ENCODE measurements around the gene TECR. TPM values are rescaled to one million over a fixed set of nuclear protein-coding genes. Genes with fewer than 3 reads are reported as not detected.
"Not testable (repeated sequence)": the region's sequence is repeated elsewhere in the genome, so short reads cannot be mapped to it uniquely, and the experiment has no call there.

The TECR gene
- total RNA-seq, 1 donor from 2014 or later = 61.4 TPM

DNA sequence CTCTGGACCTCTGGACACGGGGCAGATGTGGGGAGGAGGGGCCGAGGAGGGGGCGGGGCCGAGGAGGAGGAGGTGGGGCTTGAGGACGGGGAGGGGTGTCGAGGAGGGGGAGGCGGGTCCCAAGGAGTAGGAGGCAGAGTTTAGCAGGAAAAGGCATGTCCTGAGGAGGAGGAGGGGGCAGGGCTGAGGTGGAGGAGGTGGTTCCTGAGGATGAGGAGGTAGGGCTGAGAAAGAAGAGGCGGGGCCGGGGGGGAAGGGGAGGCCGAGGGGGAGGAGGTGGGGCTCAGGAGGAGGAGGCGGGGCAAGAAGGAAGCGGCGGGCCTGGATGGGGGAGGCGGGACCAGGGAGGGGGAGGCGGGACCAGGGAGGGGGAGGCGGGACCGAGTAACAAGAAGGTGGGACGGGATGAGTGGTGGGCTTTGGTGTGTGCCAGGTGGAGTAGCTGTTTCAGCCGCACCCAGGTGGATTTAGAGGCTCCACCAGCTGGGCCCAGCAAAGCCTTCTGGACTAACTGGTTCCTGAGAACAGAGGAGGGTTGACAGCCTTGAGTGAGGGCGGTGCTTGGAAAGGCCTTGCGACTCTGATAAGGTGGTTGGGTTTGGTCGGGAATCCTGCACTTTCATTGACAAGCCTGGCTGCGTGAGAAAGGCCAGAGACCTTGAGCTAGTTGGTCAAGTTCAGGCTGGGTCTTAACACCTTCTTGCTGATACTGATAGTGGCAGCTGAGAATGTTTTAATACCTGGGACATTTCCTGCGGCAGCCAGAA lies 7.7 kb downstream of the TECR start:
- DNase-seq (ENCODE audit: low spot score) = peak; percentile 76

DNA sequence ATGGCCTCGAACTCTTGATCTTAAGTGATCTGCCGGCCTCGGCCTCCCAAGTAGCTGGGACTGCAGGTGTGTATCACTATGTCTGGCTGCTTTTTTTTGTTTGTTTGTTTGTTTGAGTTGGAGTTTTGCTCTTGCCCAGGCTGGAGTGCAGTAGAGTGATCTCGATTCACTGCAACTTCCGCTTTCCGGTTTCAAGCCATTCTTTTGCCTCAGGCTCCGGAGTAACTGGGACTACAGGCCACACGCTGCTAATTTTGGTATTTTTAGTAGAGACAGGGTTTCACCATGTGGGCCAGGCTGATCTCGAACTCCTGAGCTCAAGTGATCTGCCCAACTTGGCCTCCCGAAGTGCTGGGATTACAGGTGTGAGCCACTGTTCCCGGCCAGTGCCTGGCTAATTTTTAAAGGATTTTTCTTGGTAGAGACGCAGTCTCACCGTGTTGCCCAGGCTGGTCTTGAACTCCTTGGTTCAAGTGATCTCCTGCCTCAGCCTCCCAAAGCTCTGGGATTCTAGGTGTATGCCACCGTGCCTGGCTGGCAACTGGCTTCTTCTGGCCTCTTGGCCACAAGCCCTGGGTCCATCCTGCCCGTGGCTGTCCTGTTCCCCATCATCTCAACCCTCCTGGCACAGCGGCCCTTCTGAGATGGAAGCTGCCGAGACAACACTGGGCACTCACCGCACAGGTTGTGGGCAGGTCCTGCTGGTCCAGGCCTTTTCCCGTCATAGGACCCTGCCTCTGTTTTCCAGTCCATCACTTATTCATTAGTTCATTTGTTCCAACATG lies 11.5 kb downstream of the TECR start:
- no peak for DNase-seq (ENCODE audit: low spot score)

DNA sequence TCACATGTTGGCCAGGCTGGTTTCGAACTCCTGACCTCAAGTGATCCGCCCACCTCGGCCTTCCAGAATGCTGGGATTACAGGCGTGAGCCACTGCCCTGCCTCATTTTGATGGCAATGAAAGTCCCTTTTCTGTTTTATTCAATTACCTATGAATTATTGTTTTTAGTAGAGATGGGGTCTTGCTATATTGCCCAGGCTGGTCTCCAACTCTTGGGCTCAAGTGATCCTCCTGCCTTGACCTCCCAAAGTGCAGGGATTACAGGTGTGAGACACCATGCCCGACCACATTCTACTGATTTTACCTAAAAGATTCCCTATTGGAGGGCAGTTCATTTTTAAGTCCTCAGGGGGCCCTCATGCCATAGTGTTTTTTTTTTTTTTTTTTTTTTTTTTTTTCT lies 12.6 kb downstream of the TECR start:
- not testable (repeated sequence) for DNase-seq (ENCODE audit: low spot score)

DNA sequence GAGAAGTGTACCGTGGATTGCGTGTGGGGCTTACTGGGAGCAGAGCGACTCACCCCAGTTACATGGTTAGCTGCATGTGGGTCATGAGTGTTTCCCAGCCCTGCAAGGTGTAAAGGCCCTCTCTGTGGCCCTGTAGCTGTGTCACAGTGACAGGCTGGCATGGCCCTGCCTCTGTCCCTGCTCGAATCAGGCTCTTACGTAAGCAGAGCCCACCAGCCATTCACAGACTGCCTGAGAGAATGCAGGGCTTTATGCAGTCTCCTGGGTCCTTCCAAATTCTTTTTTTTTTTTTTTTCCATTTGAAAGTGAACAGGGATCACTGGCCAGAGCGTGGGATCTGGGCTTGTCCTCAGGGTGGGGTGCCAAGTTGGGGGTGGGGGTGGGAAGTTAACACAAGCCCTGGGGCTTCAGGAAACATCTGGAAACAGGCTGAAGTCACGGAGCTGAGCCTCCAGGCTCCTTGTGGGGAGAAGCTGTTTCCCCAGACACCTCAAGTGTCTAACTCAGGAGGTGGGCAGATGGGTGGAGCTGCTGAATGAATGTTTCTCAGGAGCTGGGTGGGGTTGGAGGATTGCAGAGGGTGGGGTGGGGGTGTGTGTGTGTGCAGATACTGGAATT lies 13.4 kb downstream of the TECR start:
- peak; percentile 68 for DNase-seq (ENCODE audit: low spot score)

DNA sequence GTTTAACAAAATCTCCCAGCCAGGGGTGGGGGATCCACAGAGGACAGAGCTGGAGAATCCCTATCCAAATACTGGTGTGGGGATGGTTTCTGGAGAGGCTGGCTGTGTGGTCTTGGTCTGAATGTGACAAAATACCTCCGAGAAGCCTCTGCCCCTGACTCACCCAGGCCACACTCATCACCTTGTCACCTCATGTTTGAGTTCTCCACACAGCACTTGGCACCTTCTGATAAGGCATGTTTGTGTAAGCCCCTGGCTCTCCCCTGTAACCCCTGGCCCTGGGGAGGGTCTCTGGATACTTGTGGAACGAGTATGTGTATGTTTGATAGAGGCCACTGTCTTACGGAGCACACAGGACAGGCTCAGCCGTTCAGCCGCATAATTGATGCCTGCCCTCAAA lies 14.7 kb downstream of the TECR start:
- no peak for DNase-seq (ENCODE audit: low spot score)

DNA sequence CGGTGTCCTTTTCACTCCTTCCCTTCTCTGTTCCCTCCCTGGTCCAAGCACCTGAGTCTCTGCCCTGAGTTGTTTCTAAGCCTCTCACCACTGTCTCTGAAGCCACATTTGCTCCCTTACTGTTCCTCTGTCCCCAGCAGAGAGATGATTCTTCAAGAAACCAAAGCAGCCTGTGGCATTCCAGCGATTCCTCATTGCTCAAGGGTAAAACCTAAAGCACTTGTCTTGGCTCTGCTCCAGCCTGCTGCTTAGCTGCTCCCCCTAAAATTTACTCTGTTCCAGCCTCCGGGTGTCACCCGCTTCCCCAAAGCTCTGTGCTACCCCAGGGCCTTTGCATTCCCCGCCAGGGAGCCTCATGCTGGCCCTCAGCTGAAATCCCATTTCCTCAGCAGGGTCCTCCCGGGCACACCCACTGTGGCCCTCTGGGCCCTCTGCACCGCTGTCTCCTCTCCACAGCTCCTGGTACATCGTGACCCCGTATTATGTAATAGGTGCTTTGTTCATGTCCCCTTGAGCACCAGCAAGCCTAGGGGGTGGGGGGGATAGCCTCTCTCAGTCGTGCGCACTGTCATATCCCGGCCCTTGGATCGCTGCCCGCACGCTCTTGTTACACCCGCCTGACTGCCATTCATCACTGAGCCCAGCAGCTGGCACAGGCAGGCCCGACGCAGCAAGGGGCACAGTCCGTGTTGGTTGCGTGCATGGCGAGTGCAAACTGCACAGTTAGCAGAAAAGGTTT lies 15.8 kb downstream of the TECR start:
- DNase-seq (ENCODE audit: low spot score) = no peak

DNA sequence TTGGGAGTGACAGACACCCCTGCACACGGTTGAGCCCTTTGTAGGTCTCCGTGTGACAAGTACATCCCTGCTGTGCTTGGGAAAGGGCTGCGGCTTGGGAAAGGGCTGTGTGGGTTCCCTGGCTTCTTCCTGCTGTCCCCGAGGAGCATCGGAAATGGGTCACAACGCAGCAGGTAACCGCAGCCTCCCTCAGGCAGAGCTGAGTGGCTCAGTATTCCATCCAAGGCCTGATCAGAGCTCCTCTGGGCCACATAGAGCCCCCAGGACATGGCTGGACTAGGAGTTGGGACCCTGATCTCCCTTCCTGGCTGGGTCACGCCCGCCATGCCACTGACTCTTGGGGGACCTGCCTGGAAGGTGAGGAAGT lies 16.3 kb downstream of the TECR start:
- DNase-seq (ENCODE audit: low spot score) = no peak

DNA sequence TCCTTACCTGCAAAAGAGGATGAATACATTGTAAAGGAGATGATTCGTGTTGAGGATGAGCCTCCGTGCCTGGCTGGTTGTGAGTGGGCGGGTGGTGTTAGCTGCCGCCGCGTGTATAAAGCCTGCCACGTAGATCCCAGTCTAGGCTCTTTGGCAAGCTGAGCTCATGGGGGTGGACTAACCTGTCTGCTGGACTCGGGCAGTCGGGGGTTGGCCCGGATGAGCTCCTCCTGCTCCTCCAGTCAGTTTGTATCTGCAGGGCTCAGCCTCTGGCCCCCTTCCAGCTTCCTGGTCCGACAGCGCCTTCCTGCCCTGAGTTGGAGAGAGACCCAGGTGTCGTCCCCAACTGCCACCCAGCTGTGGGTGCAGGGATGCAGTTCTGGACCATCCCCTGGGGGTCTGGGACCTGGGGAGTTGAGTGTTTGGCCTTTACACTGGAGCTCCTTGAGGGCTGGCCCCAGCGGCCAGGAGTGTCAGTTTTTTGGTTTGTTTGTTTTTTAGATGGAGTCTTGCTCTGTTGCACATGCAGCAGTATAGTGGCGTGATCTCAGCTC lies 20.9 kb downstream of the TECR start:
- DNase-seq (ENCODE audit: low spot score) = peak; percentile 69

DNA sequence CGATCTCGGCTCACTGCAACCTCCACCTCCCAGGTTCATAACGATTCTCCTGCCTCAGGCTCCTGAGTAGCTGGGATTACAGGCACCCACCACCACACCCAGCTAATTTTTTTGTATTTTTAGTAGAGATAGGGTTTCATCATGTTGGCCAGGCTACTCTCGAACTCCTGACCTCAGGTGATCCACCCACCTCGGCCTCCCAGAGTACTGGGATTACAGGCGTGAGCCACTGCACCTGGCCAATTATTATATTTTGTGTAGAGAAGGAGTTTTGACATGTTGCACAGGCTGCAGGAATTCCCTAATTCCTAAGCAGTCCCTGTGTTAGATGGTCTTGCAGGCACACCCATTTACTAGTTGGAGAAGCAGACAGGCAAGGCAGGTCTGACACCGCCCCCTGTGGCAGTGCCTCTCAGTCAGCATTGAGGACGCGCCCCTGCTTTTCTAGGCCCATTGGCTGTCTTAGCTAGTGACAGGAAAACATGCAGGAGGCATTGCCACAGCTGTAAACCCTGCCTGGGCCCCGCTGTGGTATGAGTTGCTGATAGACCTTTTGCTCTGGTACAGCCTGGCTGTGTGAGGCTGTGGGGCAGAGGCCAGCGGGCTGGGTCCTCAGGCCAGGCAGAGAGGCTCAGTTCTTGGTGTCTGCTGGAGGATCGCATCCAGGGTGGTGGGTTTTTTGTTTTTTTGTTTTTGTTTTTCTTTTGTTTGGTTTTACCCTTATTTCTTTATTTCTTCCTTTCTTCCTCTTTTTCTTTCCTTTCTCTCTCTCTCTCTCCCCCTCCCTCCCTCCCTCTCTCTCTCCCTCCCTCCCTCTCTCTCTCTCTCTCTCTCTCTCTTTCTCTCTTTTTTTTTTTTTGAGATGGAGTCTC lies 22.0 kb downstream of the TECR start:
- DNase-seq (ENCODE audit: low spot score) = peak; percentile 94

DNA sequence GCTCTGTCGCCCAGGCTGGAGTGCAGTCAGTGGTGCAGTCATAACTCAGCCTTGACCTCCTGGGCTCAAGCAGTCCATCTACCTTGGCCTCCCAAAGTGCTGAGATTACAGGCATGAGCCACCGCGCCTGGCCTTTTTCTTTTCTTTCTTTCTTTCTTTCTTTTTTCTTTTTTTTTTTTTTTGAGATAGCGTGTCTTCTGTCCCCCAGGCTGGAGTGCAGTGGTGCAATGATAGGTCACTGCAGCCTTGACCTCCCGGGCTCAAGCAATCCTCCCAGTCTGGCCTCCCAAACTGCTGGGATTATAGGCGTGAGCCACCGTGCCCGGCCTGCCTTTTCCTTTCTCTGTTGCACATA lies 22.6 kb downstream of the TECR start:
- not testable (repeated sequence) for DNase-seq (ENCODE audit: low spot score)

DNA sequence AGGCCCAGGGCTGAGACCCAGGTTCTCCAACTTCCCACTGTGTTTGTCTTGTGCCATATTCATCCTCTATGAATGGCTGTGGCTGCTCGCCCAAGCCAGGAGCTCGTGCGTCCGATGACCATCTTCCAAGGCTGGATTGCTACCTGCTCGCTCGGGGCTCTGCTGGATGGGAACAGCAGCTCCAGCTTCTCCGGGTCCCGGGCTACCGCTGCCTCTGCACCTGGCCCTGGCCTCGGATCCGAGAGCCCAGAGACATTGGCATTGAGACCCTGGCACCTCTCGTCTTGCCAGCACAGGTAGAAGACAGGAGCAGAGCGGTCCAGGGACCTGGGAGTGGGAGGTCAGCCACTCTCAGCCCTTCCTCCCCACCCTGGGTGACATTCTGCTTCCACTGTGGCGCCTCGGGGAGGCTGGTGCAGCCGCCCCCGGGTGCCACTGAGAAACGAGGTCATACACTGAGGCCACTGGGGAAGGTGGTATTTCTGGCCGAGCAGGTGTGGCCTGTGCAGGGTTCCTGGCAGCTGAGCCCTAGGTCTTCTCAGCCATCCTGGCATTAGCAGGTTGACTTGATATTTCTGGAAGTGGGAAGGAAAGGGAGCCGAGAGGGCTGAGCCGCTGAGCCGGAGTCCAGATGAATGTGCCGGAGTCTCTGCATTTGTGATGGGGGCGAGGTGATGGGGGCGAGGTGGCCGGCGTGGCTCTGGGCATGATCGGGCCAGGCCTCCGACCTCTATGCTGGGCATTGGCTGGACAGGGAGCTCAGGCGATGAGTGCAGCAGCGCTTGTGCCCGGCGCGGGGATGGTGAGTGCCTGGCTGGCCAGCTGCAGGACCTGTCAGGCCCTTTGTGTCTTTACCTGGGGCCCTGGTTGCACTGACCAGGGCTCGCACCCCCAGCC lies 23.9 kb downstream of the TECR start:
- DNase-seq (ENCODE audit: low spot score) = no peak

DNA sequence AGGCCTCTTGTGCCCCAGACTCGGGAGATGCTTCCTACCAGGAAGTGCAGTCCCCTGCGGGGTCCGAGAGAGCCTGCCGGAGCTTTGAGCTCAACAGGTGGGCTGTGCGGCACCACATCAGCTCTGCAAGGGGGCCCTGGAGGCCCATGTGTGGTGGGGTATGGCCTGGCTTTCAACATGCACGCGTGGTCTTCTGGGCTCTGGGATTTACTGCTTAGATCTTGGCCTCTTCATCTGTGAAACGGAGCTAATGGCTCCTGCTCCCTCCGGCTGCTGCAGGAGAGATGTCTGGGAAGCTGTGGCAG lies 24.5 kb downstream of the TECR start:
- DNase-seq (ENCODE audit: low spot score) = no peak

DNA sequence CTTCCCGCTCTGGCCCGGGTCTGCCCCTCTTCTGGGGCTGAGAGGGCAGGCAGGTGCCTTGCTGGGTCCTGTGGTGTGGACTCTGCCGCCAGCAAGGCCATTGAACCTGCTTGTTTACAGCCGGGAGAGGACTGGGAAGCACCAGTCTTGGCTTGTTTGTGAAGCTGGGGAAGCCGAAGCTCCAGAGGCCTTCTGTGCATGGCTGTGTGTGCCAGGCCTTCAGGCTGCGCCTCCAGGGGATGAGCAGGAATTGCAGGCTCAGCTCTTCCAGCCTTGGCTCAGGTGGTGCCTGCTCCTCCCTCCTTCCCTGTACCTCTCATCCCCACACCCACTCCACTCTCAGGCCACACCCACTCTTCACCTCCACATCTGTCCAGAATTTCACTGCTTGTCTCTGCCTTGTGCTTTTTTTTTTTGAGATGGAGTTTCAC lies 25.0 kb downstream of the TECR start:
- DNase-seq (ENCODE audit: low spot score) = no peak

DNA sequence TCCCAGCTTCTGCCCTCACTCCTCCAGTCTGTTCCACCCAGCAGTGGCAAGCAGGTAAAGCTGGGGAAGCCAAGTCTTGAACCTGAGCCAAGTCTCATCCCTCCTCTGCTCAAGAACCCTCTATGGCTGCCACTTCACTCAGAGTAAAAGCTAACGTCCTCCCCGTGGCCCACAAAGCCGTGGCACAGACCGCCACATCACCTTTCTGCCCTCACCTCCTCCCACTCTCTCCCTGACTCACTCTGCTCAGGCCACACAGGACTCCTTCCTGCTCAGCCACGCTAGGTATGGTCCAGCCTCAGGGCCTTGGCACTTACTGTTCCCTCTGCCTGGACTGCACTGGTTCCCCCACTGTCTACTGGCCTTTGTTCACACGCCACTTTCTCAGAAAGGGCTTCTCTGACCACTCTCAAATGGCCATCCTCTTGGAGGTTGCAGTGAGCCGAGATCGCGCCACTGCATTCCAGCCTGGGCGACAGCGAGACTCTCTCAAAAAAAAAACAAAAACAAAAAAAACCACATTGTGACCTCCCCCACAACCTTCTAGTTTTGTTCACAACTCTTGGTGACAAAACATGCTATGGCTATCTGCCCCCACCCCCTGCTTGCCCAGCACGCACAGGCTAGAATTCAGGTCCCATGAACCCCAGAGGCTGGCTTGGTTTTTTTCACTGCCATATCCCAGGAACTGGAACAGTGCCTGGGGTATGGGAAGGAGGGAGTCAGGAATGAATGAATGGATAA lies 26.7 kb downstream of the TECR start:
- no peak for DNase-seq (ENCODE audit: low spot score)

DNA sequence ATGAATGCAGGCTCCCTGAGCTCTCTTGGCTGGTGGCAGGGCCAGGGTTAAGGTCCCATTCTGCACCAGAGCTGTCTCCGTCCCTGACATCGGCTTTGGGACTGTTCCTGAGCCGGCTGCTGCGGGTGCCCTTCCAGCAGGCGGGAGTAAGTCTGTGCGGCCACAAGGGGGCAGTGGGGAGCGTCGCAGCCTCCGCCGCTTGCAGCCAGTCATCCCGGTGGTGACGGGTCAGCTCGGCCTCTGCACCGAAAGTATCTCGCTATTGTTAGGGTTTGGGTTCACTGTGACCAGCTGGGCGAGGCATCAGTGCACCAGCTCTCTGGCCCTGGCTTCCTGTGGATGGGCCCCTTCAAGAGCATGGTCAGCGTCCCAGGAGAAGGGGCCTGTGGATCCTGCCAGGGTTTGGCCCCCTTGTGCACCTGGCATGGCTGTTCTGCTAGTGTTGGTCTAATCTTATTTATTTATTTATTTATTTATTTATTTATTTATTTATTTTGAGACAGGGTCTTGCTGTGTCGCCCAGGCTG lies 27.3 kb downstream of the TECR start:
- DNase-seq (ENCODE audit: low spot score) = peak; percentile 64

DNA sequence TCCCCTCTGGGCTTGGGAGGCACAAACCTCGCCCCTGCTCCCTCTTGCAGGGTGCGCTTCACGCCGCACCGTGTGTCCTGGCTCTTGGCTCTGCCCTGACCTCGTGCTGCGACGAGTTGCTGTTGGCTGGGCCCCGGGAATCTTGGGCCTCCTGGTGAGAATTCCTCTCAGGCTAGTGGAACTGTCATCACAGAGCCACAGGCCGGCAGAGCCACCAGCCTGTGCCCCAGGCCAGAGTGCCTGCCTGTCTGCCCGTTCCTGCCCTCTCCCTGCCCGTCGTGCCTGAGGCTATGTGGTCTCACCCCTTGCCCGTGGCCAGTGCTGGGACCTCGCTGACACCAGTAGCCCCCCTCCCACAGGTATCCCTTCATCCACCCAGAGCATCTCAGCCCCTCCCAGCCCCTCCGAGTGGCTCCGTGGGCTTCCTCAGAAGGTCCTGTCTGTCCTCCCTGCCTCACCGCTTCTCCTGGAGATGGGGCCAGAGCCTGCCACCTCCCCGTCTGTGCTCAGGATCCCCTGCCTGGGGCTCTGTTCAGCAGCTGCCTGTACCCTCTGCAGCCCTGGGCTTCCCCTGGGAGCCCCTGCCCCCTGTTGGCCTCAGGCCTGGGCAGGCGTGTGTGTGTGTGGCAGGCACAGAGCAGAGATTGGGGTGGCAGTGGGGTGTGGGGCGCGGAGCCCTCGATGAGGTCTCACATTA lies 29.1 kb downstream of the TECR start:
- no peak for DNase-seq (ENCODE audit: low spot score)

DNA sequence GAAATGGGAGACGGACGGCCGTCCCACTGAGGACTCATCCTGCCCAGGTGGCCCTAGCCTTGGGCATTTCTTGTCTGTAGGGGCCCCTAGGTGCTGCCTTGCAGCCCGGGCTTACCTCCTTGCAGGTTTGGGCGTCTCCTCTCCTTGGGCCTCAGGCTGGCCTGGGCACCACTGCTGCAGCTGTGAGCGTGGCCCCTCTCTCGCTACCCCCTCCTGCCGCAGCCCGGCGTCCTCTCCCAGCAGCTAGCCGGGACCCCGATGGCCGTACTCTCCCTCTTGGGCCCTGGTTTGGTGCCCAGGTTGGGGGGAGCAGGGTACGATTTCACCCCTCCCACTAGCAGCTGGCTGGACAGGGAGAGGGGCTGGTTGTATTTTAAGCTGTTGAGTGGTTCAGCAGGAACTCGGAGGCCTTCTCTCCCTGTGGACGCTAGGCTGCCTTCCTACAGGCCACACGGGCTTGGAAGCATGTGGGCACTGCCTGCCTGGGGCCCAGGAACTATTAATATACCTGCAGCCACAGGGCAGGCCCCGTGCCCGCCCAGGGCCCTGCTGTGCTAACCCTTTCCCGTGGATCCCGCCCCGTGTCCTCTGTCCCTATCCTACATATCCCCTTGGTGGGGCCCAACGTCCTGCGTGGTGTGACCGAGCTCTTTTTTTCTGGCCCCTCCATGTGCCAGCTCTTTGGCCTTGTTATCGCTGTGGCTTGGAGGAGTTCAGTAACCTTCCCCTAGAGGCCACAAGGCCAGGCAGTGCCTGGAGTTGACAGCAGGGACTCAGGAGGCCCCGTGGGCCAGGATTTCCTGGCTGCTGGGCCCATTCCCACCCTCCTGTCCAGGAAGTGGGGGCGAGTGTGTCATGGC lies 30.8 kb downstream of the TECR start:
- no peak for DNase-seq (ENCODE audit: low spot score)

Data from umbilical cord (tissue), 2 donors.